Measurements from ENCODE around the gene ARRB2. TPM values are rescaled to one million over a fixed set of nuclear protein-coding genes. Genes with fewer than 3 reads are reported as not detected.

Gene ARRB2
- total and polyA plus RNA-seq, 2 experiments from 2014 or later, result 37.3 to 45.0 TPM

- no peak overlapping the region for H3K4me3 Mint-ChIP-seq
- no peaks in the 10 kb centered on the region for H3K36me3 Mint-ChIP-seq (ENCODE audit: low read depth)
- H3F3A ChIP-seq (replicated peaks; ENCODE audit: low read depth), result no peaks in the 10 kb centered on the region
- no peaks in the 10 kb centered on the region for H4K20me1 ChIP-seq (replicated peaks; ENCODE audit: insufficient read depth)
- no peak overlapping the region for H3K27ac ChIP-seq (ENCODE audit: low read depth)
- H2AFZ ChIP-seq, result no peak overlapping the region
- ATAC-seq (no peak), DNase-seq (ENCODE audit: low spot score) (no peak)
- no peak overlapping the region for H3K27ac Mint-ChIP-seq
- H3K27me3 ChIP-seq (ENCODE audit: insufficient read depth), result no peaks in the 10 kb centered on the region
- no peak overlapping the region for H3K4me3 ChIP-seq
- no peaks in the 10 kb centered on the region for H3K9me2 ChIP-seq (ENCODE audit: insufficient read depth)
- peaks cover 12% of the 10 kb centered on the region for H3K27me3 Mint-ChIP-seq (ENCODE audit: insufficient read depth, low read depth, poor library complexity)
- no peaks in the 10 kb centered on the region for H3K4me1 ChIP-seq (ENCODE audit: insufficient read depth)
- no peaks in the 10 kb centered on the region for H3K79me2 ChIP-seq (replicated peaks; ENCODE audit: insufficient read depth)
- H3K4me1 Mint-ChIP-seq, result no peaks in the 10 kb centered on the region
- H3K4me2 ChIP-seq, result no peak overlapping the region
- no peaks in the 10 kb centered on the region for H3K9me3 Mint-ChIP-seq
- H3K36me3 ChIP-seq (ENCODE audit: insufficient read depth), result no peaks in the 10 kb centered on the region
- no peak for TF ChIP-seq EZH2phosphoT487 (IDR thresholded peaks at IDR 0.05; ENCODE audit: unreplicated experiment)
- TF ChIP-seq, protein P1, sequence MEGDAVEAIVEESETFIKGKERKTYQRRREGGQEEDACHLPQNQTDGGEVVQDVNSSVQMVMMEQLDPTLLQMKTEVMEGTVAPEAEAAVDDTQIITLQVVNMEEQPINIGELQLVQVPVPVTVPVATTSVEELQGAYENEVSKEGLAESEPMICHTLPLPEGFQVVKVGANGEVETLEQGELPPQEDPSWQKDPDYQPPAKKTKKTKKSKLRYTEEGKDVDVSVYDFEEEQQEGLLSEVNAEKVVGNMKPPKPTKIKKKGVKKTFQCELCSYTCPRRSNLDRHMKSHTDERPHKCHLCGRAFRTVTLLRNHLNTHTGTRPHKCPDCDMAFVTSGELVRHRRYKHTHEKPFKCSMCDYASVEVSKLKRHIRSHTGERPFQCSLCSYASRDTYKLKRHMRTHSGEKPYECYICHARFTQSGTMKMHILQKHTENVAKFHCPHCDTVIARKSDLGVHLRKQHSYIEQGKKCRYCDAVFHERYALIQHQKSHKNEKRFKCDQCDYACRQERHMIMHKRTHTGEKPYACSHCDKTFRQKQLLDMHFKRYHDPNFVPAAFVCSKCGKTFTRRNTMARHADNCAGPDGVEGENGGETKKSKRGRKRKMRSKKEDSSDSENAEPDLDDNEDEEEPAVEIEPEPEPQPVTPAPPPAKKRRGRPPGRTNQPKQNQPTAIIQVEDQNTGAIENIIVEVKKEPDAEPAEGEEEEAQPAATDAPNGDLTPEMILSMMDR (conservative IDR thresholded peaks at IDR 0.05; ENCODE audit: low read depth in 2 of 2), result 0 out of 4 replicates have a peak, but pooled peaks of 1 of the 2 experiments have one; percentile 7
Observed at GRCh38 chr17:4769628-4770027, 59.2 kb downstream of the ARRB2 start.

Other genes starting within 250 kb of the ARRB2 start
- gene SPNS2, start 211.8 kb upstream of the ARRB2 start, total RNA-seq (2014; rRNA removed; shearing (Covaris generic)), result 0.78 and 2.3 TPM in 2 replicates
- gene SPNS2, start 211.8 kb upstream of the ARRB2 start, polyA plus RNA-seq (2016; fragmentation: Nextera tagmentation; extraction: Ambion mirVana), result 1.4 and 1.7 TPM in 2 replicates
- 169 and 213 TPM in 2 replicates for gene MYBBP1A, start 155.2 kb upstream of the ARRB2 start, total RNA-seq (2014; rRNA removed; shearing (Covaris generic))
- 66.4 and 70.7 TPM in 2 replicates for gene MYBBP1A, start 155.2 kb upstream of the ARRB2 start, polyA plus RNA-seq (2016; fragmentation: Nextera tagmentation; extraction: Ambion mirVana)
- gene GGT6, start 150.1 kb upstream of the ARRB2 start, total RNA-seq (2014; rRNA removed; shearing (Covaris generic)), result 0.24 TPM in 1 of 2 replicates, not detected in the other
- gene GGT6, start 150.1 kb upstream of the ARRB2 start, polyA plus RNA-seq (2016; fragmentation: Nextera tagmentation; extraction: Ambion mirVana), result 0.12 TPM in 1 of 2 replicates, not detected in the other
- 1.7 and 4.3 TPM in 2 replicates for gene SMTNL2, start 126.1 kb upstream of the ARRB2 start, total RNA-seq (2014; rRNA removed; shearing (Covaris generic))
- 1.3 and 3.1 TPM in 2 replicates for gene SMTNL2, start 126.1 kb upstream of the ARRB2 start, polyA plus RNA-seq (2016; fragmentation: Nextera tagmentation; extraction: Ambion mirVana)
- 1.1 and 1.4 TPM in 2 replicates for gene ALOX15, start 69.0 kb upstream of the ARRB2 start, total RNA-seq (2014; rRNA removed; shearing (Covaris generic))
- 0.28 and 1.2 TPM in 2 replicates for gene ALOX15, start 69.0 kb upstream of the ARRB2 start, polyA plus RNA-seq (2016; fragmentation: Nextera tagmentation; extraction: Ambion mirVana)
- 91.0 and 123 TPM in 2 replicates for gene PELP1, start 6.5 kb upstream of the ARRB2 start, total RNA-seq (2014; rRNA removed; shearing (Covaris generic))
- 39.4 and 41.1 TPM in 2 replicates for gene PELP1, start 6.5 kb upstream of the ARRB2 start, polyA plus RNA-seq (2016; fragmentation: Nextera tagmentation; extraction: Ambion mirVana)
- gene MED11, start 20.8 kb downstream of the ARRB2 start, total RNA-seq (2014; rRNA removed; shearing (Covaris generic)), result 15.5 and 16.7 TPM in 2 replicates
- gene MED11, start 20.8 kb downstream of the ARRB2 start, polyA plus RNA-seq (2016; fragmentation: Nextera tagmentation; extraction: Ambion mirVana), result 32.8 and 33.3 TPM in 2 replicates
- 1.4 TPM in 1 of 2 replicates, not detected in the other for gene ZMYND15, start 29.2 kb downstream of the ARRB2 start, total RNA-seq (2014; rRNA removed; shearing (Covaris generic))
- gene ZMYND15, start 29.2 kb downstream of the ARRB2 start, polyA plus RNA-seq (2016; fragmentation: Nextera tagmentation; extraction: Ambion mirVana), result 0.21 and 0.32 TPM in 2 replicates
- 4.1 and 6.8 TPM in 2 replicates for gene CXCL16, start 29.3 kb downstream of the ARRB2 start, total RNA-seq (2014; rRNA removed; shearing (Covaris generic))
- gene CXCL16, start 29.3 kb downstream of the ARRB2 start, polyA plus RNA-seq (2016; fragmentation: Nextera tagmentation; extraction: Ambion mirVana), result 3.7 and 4.0 TPM in 2 replicates
- not detected in 2 replicates for gene TM4SF5, start 61.3 kb downstream of the ARRB2 start, total RNA-seq (2014; rRNA removed; shearing (Covaris generic))
- not detected in 2 replicates for gene TM4SF5, start 61.3 kb downstream of the ARRB2 start, polyA plus RNA-seq (2016; fragmentation: Nextera tagmentation; extraction: Ambion mirVana)
- 0.38 TPM in 1 of 2 replicates, not detected in the other for gene VMO1, start 75.7 kb downstream of the ARRB2 start, total RNA-seq (2014; rRNA removed; shearing (Covaris generic))
- 0.40 and 0.47 TPM in 2 replicates for gene VMO1, start 75.7 kb downstream of the ARRB2 start, polyA plus RNA-seq (2016; fragmentation: Nextera tagmentation; extraction: Ambion mirVana)
- 1.3 TPM in 1 of 2 replicates, not detected in the other for gene GLTPD2, start 78.3 kb downstream of the ARRB2 start, total RNA-seq (2014; rRNA removed; shearing (Covaris generic))
- 0.33 and 0.47 TPM in 2 replicates for gene GLTPD2, start 78.3 kb downstream of the ARRB2 start, polyA plus RNA-seq (2016; fragmentation: Nextera tagmentation; extraction: Ambion mirVana)
- 266 and 302 TPM in 2 replicates for gene PSMB6, start 85.5 kb downstream of the ARRB2 start, total RNA-seq (2014; rRNA removed; shearing (Covaris generic))
- 465 and 502 TPM in 2 replicates for gene PSMB6, start 85.5 kb downstream of the ARRB2 start, polyA plus RNA-seq (2016; fragmentation: Nextera tagmentation; extraction: Ambion mirVana)
- gene PLD2, start 96.5 kb downstream of the ARRB2 start, total RNA-seq (2014; rRNA removed; shearing (Covaris generic)), result 49.9 and 55.9 TPM in 2 replicates
- gene PLD2, start 96.5 kb downstream of the ARRB2 start, polyA plus RNA-seq (2016; fragmentation: Nextera tagmentation; extraction: Ambion mirVana), result 20.2 and 22.1 TPM in 2 replicates
- 42.1 and 54.9 TPM in 2 replicates for gene MINK1, start 122.7 kb downstream of the ARRB2 start, total RNA-seq (2014; rRNA removed; shearing (Covaris generic))
- gene MINK1, start 122.7 kb downstream of the ARRB2 start, polyA plus RNA-seq (2016; fragmentation: Nextera tagmentation; extraction: Ambion mirVana), result 17.3 and 19.4 TPM in 2 replicates
- gene C17orf107, start 188.9 kb downstream of the ARRB2 start, total RNA-seq (2014; rRNA removed; shearing (Covaris generic)), result 3.6 and 5.9 TPM in 2 replicates
- 0.78 and 1.9 TPM in 2 replicates for gene C17orf107, start 188.9 kb downstream of the ARRB2 start, polyA plus RNA-seq (2016; fragmentation: Nextera tagmentation; extraction: Ambion mirVana)
- 0.23 and 1.2 TPM in 2 replicates for gene CHRNE, start 192.5 kb downstream of the ARRB2 start, total RNA-seq (2014; rRNA removed; shearing (Covaris generic))
- 0.24 and 0.50 TPM in 2 replicates for gene CHRNE, start 192.5 kb downstream of the ARRB2 start, polyA plus RNA-seq (2016; fragmentation: Nextera tagmentation; extraction: Ambion mirVana)
- not detected in 2 replicates for gene GP1BA, start 221.6 kb downstream of the ARRB2 start, total RNA-seq (2014; rRNA removed; shearing (Covaris generic))
- gene GP1BA, start 221.6 kb downstream of the ARRB2 start, polyA plus RNA-seq (2016; fragmentation: Nextera tagmentation; extraction: Ambion mirVana), result 0.14 and 0.24 TPM in 2 replicates
- gene SLC25A11, start 229.4 kb downstream of the ARRB2 start, total RNA-seq (2014; rRNA removed; shearing (Covaris generic)), result 70.4 and 73.6 TPM in 2 replicates
- 35.7 and 37.8 TPM in 2 replicates for gene SLC25A11, start 229.4 kb downstream of the ARRB2 start, polyA plus RNA-seq (2016; fragmentation: Nextera tagmentation; extraction: Ambion mirVana)
- 84.4 and 87.0 TPM in 2 replicates for gene RNF167, start 229.6 kb downstream of the ARRB2 start, total RNA-seq (2014; rRNA removed; shearing (Covaris generic))
- 60.1 and 61.2 TPM in 2 replicates for gene RNF167, start 229.6 kb downstream of the ARRB2 start, polyA plus RNA-seq (2016; fragmentation: Nextera tagmentation; extraction: Ambion mirVana)
- 1,702 and 2,002 TPM in 2 replicates for gene PFN1, start 237.9 kb downstream of the ARRB2 start, total RNA-seq (2014; rRNA removed; shearing (Covaris generic))
- gene PFN1, start 237.9 kb downstream of the ARRB2 start, polyA plus RNA-seq (2016; fragmentation: Nextera tagmentation; extraction: Ambion mirVana), result 3,646 and 3,709 TPM in 2 replicates
- gene ENO3, start 240.5 kb downstream of the ARRB2 start, total RNA-seq (2014; rRNA removed; shearing (Covaris generic)), result 8.9 and 12.1 TPM in 2 replicates
- gene ENO3, start 240.5 kb downstream of the ARRB2 start, polyA plus RNA-seq (2016; fragmentation: Nextera tagmentation; extraction: Ambion mirVana), result 19.6 and 25.5 TPM in 2 replicates